ENCODE measurements around the gene NR5A2.

The NR5A2 gene

GRCh38 chr1:200112290-200112689, 84.8 kb downstream of the NR5A2 start:
- TF ChIP-seq CTCF (IDR thresholded peaks at IDR 0.05; ENCODE audit: extremely low read depth, missing control alignments): no peak
- DNase-seq (ENCODE audit: low spot score): no peak

- DNase-seq (ENCODE audit: low spot score): no peak
- TF ChIP-seq CTCF (IDR thresholded peaks at IDR 0.05; ENCODE audit: extremely low read depth, missing control alignments): no peak
Observed at GRCh38 chr1:200115532-200115931, 88.0 kb downstream of the NR5A2 start.

GRCh38 chr1:200116324-200116723, 88.8 kb downstream of the NR5A2 start:
- DNase-seq (ENCODE audit: low spot score): no peak
- TF ChIP-seq CTCF (IDR thresholded peaks at IDR 0.05; ENCODE audit: extremely low read depth, missing control alignments): no peak

GRCh38 chr1:200118779-200119505, 91.4 kb downstream of the NR5A2 start:
- DNase-seq (ENCODE audit: low spot score): no peak

GRCh38 chr1:200121421-200121820, 93.9 kb downstream of the NR5A2 start:
- DNase-seq (ENCODE audit: low spot score): no peak

More at GRCh38 chr1:200118779-200119505, 91.4 kb downstream of the NR5A2 start:
- TF ChIP-seq CTCF (IDR thresholded peaks at IDR 0.05; ENCODE audit: extremely low read depth, missing control alignments): no peak

GRCh38 chr1:200124309-200124708, 96.8 kb downstream of the NR5A2 start:
- TF ChIP-seq CTCF (IDR thresholded peaks at IDR 0.05; ENCODE audit: extremely low read depth, missing control alignments): no peak
- no peak for DNase-seq (ENCODE audit: low spot score)

More at GRCh38 chr1:200121421-200121820, 93.9 kb downstream of the NR5A2 start:
- no peak for TF ChIP-seq CTCF (IDR thresholded peaks at IDR 0.05; ENCODE audit: extremely low read depth, missing control alignments)

GRCh38 chr1:200128081-200128480, 100.6 kb downstream of the NR5A2 start:
- no peak for DNase-seq (ENCODE audit: low spot score)
- no peak for TF ChIP-seq CTCF (IDR thresholded peaks at IDR 0.05; ENCODE audit: extremely low read depth, missing control alignments)

Measured in GM20000 (cell line).